Activated gamma-delta T cell treated with anti-CD3 and anti-CD28 coated beads, Interleukin-2, amount 50 U/mL, for 16 hours (primary cell): Measurements from ENCODE around the gene CENPVL3.
"Not testable (repeated sequence)": the region's sequence is repeated elsewhere in the genome, so short reads cannot be mapped to it uniquely, and the experiment has no call there.

Experiments used
- DNase-seq: peaks from one replicate; pipeline ENCODE4 v3.0.0-alpha.2; 2020; ENCODE audit warnings: low read depth

The CENPVL3 gene

DNA sequence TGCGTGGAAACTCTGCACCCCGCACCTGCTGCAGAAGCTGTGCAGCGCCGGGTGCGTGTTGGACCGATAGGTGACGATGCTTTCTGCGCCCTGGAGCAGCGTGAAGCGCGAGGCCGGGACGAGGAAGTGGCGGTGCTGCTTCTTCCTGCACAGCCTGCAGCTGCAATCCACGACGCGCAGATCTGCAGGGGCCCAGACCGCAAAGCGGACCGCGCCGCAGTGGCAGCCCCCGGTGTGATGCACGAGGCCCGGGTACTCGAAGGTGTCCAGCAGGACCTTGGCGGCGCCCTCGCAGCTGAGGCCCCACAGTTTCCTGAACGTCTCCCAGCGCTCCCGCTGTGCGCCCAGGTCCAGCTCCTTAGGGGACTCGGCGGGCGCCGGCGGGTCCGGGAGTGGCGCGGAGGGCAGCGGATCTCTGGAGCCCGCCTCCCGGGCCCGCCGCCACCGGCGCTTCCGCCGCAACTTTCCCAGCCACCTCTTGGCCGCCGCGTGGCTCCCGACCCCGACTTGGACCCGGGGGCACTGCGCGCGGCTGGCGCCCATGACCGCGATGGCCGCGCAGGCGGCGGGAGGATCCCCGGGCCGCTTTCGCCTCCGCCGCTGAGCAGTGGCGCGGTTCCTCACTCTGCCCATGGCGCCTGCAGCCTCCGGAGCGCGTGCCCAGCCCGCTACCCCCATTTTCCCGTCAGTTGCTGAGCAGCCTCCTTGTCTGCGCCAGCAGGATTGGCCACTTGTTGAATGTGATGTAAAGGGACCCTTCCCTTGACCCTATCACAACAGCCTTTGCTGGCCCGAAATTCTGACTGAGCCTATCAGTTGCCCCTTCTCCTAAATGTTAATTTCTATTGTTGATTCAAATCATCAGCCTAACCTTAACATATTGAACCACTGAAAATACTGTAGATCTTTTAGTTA lies at the start of gene CENPVL3:
TSS of gene CENPVL3 (minus strand) at position 672 of the 915 bp plus-strand sequence. CDS start at position 633, 39 bp downstream.
- DNase-seq, result not testable (repeated sequence)

- DNase-seq, result no peak
Observed at GRCh38 chrX:51665981-51666380, 47.3 kb upstream of the CENPVL3 start.

DNA sequence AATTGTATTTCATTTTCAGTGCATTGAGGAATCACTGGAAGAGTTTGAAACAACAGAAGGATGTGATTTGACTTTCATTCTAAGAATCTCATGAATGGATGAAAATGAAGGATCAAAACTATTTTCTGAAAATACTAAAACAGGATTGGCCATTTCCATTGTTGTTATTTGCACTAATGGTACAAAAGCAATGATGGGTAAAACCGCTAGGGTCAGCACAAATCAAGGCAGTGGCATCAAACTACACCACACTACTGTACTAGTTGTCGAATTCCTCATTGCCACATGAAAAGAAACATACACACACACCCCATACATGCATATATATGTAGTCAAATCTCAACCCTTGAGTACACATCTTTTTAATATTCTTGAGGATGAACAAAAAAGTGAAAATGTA lies 24.7 kb upstream of the CENPVL3 start:
- no peak for DNase-seq

DNA sequence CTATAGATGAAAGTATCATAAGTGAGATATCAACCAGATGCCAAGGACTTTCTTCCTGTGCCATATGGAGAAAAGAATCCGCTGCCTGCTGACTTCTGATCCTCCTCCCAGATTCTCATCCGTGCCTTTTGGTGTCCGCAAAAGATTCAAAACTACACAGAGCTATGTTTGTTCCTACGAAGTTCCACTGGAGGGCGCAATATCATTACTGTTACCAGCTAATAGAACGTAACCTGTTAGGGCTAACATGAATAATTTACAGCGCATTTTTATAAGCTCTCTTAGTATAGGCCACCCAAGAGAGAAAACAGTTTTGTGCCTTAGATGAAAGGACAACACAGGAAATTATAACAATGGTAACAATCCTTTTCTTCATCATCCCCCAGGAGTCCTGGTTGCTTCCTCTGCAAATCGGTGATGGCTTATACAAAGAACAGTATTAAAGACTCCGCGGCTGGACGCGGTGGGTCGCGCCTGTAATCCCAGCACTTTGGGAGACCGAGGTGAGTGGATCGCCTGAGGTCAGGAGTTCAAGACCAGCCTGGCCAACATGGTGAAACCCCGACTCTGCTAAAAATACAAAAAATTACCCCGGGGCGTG lies 22.8 kb upstream of the CENPVL3 start:
- no peak for DNase-seq

- DNase-seq, result not testable (repeated sequence)
Observed at GRCh38 chrX:51636511-51636910, 17.8 kb upstream of the CENPVL3 start.

DNA sequence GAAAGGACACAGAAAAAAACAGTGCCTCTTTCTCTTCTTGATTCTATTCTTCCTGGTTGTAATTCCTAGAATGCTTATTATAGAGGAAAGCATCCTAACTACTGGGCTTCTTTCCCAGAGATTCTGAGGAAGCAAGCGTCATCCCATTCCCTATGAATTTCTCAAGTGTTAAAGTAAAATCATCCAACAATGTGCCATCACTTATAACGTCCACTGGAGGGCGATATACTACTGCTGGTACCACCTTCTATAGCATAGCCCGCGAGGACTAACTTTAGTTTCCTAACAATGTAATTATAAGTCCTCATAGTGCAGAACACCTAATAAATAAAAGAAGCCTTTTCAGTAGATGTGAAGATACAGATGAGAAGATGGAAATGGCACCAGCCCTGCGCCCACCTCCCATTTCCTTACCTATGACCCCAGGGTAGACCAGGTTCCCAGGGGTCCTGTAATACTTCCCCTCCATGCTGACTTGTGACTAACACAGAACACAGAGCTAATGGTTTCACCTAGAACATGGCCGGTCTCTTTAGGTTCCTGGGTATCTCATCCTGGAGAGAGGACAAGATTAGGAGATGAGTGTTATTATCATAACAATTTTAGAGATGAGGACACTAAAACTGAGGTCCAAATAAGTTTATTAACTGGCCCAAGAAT lies 4.2 kb downstream of the CENPVL3 start:
- peak; percentile 3 for DNase-seq

DNA sequence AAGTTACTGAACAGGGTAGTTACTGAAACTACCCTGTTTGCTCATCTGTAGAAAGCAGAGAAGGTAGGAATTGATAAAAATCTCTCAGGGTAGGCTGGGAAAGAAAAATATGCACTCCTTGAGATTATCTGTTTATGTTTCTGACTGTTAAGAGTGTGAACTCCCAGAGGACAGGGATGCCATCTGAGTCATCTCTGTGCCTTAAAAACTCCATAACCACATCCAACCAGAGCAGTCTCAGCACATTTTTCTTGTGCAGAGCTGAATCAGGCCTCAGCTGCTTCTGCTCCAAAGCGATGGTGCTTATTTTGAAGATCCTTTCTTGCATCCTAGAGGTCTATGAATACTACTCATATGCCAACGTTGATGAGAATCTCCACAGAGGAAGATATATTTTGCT lies 9.9 kb downstream of the CENPVL3 start:
- DNase-seq, result no peak

DNA sequence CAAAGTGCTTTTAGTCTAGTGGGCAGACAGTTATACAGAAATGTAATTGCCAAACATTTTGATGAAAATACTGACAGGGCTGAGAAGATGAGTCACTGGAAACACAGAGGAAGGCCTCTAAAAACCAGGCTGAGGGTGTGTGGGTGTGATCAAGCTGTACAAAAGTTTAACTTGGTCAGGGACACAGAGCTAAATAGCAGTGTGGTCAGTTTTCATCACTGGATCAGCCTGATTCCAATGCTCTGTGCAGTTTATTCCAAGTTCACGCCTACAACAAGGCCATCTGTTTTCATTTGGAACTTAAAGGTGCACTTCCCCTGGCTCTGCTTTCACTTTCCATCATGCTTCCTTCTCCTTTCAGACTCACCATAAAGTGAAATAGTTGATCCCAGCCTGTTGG lies 10.6 kb downstream of the CENPVL3 start:
- no peak for DNase-seq

DNA sequence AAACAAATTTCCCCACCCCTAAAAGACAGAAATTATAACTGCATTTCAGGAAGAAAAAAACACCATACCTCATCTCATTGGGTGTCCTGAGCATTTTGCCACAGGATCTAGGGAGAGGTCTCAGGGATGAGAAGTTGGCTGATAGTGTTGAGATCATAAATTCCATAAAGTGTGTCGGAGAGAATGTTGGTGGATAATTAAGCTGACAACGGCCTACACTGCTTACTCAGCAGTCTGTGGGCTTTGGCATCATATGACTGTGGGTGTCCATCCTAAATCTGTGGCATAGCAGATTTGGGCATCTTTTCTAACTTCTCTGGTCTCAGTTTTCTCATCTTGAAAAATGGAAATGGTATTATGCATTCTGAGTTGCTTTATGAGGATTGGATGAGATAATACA lies 12.3 kb downstream of the CENPVL3 start:
- no peak for DNase-seq

DNA sequence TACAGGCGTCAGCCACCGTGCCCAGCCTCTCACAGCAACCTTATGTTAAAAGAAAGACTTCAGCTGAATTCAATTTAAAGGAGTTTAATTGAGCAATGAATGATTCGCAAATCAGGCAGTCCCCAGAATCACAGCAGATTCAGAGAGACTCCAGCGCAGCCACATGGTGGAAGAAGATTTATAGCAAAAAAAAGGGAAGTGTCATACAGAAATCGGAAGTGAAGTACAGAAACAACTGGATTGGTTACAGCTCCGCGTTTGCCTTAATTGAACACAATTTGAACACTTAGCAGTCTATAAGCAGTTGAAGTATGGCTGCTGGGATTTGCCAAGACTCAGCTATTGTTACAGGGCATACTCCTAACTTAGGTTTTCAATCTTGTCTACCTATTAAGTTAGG lies 19.8 kb downstream of the CENPVL3 start:
- no peak for DNase-seq

DNA sequence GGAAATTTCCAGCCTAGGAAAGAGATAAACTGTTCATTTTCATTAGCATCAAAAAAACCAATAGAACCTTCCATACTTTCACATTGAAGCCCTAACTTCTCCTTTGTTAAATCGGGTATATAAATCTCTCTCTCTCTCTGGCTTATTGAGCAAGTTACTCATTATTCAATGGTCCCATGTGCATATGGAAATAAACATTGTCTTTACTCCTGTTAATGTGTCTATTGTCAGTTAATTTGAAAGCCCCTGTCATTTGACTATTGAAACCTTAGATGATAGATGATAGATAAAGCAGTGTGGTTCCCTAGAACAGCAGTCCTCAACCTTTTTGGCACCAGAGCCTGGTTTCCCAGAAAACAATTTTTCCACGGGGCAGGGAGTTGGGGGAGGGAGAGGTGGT lies 46.8 kb downstream of the CENPVL3 start:
- DNase-seq, result no peak

DNA sequence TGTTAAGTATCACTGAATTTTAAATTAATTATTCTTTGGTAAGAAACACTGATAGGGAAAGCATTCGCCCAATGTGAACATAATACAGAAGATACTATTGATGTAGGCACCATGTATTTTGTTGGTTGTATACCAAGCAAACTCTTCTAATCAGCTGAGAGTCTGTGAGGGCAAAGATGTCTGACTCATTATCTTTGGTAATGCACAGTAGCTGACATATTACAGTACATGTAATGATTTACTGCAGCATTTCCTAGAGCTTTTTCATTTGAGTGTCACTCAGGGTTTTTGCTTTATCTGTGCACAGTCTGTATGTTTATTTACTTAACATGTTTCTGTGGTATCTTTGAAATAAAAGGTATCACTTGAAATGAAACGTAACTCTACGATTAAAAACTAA lies 49.2 kb downstream of the CENPVL3 start:
- no peak for DNase-seq

DNA sequence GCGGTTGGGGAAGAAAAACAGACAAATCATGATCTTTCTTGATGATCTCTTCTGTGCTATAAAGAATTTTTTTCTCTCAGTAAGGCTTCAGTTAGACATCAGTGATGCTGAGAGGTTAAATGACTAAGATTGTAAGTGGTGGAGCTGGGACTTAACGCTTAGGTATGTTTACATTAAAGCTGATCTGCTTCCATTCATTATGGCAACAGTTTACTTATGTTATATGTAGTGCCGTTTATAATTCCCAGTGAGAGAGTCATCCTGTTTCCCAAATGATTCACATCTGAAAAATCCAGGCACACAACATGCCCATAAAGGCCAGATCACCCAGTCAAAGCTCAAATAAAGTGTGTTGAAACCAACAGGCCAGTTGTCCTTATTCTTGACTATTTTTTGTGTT lies 50.1 kb downstream of the CENPVL3 start:
- no peak for DNase-seq
